Astrocyte (in vitro differentiated cells and primary cell): ENCODE results near the gene NIT2. TPM values are rescaled to one million over a fixed set of nuclear protein-coding genes. Genes with fewer than 3 reads are reported as not detected.

ENCODE experiments used
- DNase-seq: peaks from one replicate; pipeline ENCODE4 v3.0.0-alpha.2; 2010; ENCODE audit warnings: low read depth
- FAIRE-seq: peaks from 2 replicates; lab custom pipeline; 2011; peaks lifted over from hg19 to GRCh38; lab: Jason Lieb, UNC
- H2AFZ ChIP-seq: 2 replicates; pipeline ENCODE4 v1.6.0; 2012; ENCODE audit warnings: low read depth, low read length, inconsistent platforms
- H3K27ac ChIP-seq: 2 replicates; pipeline ENCODE4 v1.5.1; 2011; ENCODE audit warnings: low read depth, low read length, inconsistent platforms
- H3K27me3 ChIP-seq: 2 replicates; pipeline ENCODE4 v1.6.0; 2011; ENCODE audit warnings: low read length, inconsistent platforms; ENCODE audit not compliant: insufficient read depth
- H3K36me3 ChIP-seq: 2 replicates; pipeline ENCODE4 v1.5.1; 2011; ENCODE audit warnings: low read length, inconsistent platforms; ENCODE audit not compliant: insufficient read depth
- H3K4me1 ChIP-seq: 2 replicates; pipeline ENCODE4 v1.5.1; 2011; ENCODE audit warnings: low read length, inconsistent platforms; ENCODE audit not compliant: insufficient read depth
- H3K4me2 ChIP-seq: 2 replicates; pipeline ENCODE4 v1.6.0; 2012; ENCODE audit warnings: low read length, inconsistent platforms
- H3K4me3 ChIP-seq: 2 replicates; pipeline ENCODE4 v1.5.1; 2011; ENCODE audit warnings: low read depth, mild to moderate bottlenecking, low read length, inconsistent platforms; ENCODE audit not compliant: insufficient read depth
- H3K79me2 ChIP-seq: 2 replicates; pipeline ENCODE4 v1.6.0; 2012; ENCODE audit warnings: mild to moderate bottlenecking, low read length, inconsistent platforms; ENCODE audit not compliant: insufficient read depth
- H3K9ac ChIP-seq: 2 replicates; pipeline ENCODE4 v1.6.0; 2012; ENCODE audit warnings: mild to moderate bottlenecking, low read length, inconsistent platforms
- H3K9me3 ChIP-seq: 2 replicates; pipeline ENCODE4 v1.5.1; 2012; ENCODE audit warnings: low read depth, mild to moderate bottlenecking, low read length, inconsistent platforms; ENCODE audit not compliant: insufficient read depth
- H4K20me1 ChIP-seq: 2 replicates; pipeline ENCODE4 v1.6.0; 2012; ENCODE audit warnings: low read length, inconsistent platforms; ENCODE audit not compliant: insufficient read depth
- H3K27ac Mint-ChIP-seq: one replicate; pipeline ENCODE4 v1.8.0; 2021; ENCODE audit warnings: mild to moderate bottlenecking, mixed read lengths; ENCODE audit not compliant: unreplicated experiment
- H3K27me3 Mint-ChIP-seq: one replicate; pipeline ENCODE4 v1.8.0; 2021; ENCODE audit warnings: low read depth, mixed read lengths; ENCODE audit not compliant: unreplicated experiment
- H3K36me3 Mint-ChIP-seq: one replicate; pipeline ENCODE4 v1.8.0; 2021; ENCODE audit warnings: low read depth, mixed read lengths; ENCODE audit not compliant: unreplicated experiment
- H3K4me1 Mint-ChIP-seq: one replicate; pipeline ENCODE4 v1.8.0; 2021; ENCODE audit warnings: low read depth, mixed read lengths; ENCODE audit not compliant: unreplicated experiment
- H3K4me3 Mint-ChIP-seq: one replicate; pipeline ENCODE4 v1.8.0; 2021; ENCODE audit warnings: mild to moderate bottlenecking, moderate library complexity, mixed read lengths; ENCODE audit not compliant: unreplicated experiment
- H3K9me3 Mint-ChIP-seq: one replicate; pipeline ENCODE4 v1.8.0; 2021; ENCODE audit warnings: mild to moderate bottlenecking, mixed read lengths; ENCODE audit not compliant: unreplicated experiment
- EZH2 ChIP-seq: IDR thresholded peaks from 2 replicates; pipeline ENCODE4 v1.6.1; 2012; ENCODE audit warnings: mild to moderate bottlenecking, low read length, inconsistent platforms; ENCODE audit not compliant: insufficient read depth
- total RNA-seq: library from RNA; stranded (reverse); gene quantifications from 2 replicates; pipeline ENCODE4 v1.2.1, GENCODE V29; 2021
- TF ChIP-seq, protein P1 (sequence below): IDR thresholded peaks from 2 replicates; pipeline ENCODE4 v1.5.1; 2011; ENCODE audit warnings: low read depth, mild to moderate bottlenecking, inconsistent platforms, low read length, moderate library complexity; ENCODE audit not compliant: insufficient read depth

Gene NIT2
- total RNA-seq, 1 donor from 2014 or later, result 47.7 TPM

DNA sequence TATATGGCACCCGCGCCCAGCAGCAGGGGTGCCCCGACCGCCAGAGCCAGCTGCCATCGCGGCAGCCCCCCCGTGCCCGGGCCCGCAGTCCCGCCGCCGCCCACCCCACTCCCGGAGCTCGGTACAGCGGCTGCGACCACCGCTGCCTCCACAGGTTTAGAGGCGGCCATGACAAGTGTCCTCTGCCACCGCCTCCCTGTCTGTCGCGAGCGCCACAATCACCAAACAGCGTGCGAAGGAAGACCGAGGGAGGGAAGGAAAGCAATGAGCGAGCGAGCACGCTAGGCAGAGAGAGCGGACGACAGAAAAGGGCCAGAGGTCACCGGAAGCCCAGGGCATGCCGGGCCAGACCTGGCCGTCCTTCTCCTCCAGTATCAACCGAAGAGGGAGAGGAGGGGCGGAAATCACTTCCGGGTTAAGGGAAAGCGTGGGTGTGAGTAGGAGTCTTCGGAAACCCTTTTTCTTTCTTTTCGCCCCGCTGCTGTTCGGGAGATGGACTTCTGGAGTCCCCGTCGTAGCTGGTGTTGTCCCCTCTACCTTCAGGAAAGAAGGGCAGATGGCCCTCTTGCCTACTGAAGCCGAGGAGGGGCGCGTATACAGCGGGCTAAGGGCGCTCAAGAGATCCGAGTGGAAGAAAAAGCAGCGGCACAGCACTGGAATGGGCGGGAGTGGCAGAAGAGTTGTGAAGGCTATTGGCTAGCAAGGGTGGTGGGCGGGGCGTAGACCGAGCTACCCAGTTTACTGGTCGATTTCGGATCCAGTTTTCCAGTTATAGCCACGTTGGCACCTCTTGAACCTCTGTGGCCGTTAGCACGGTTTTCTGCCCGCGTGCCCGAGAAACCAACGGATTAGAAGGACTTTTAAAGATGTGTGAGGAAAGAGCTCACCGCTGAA, 66.5 kb downstream of the NIT2 start, which contains the start of the genes LNP1 and TOMM70:
TSS of gene LNP1 (plus strand) at position 760 of the 894 bp plus-strand sequence. CDS start 28,191 bp downstream, outside the sequence.
TSS of gene TOMM70 (minus strand) at position 310 of the 894 bp plus-strand sequence. CDS start at position 170, 140 bp downstream.
- Mint-ChIP-seq H3K27ac (peak within 1 kb of the TSS; percentile 99), H3K36me3 (no peaks in the 10 kb centered on the region), H3K9me3 (no peaks in the 10 kb centered on the region), H3K4me3 (peak within 1 kb of the TSS; percentile 92), H3K4me1 (peaks cover 12% of the 10 kb centered on the region), H3K27me3 (no peaks in the 10 kb centered on the region)
- FAIRE-seq (no peak), DNase-seq (peak; percentile 93)
- Histone ChIP-seq H3K9ac (peak within 1 kb of the TSS; percentile 94), H3K36me3 (no peaks in the 10 kb centered on the region), H3K4me2 (peak within 1 kb of the TSS; percentile 96), H3K27me3 (no peaks in the 10 kb centered on the region), H3K4me1 (peaks cover 11% of the 10 kb centered on the region), H3K9me3 (no peaks in the 10 kb centered on the region), H3K79me2 (peaks cover 65% of the 10 kb centered on the region), H2AFZ (peak within 1 kb of the TSS; percentile 86), H3K27ac (peak within 1 kb of the TSS; percentile 95), H3K4me3 (peak within 1 kb of the TSS; percentile 82), H4K20me1 (peaks cover 37% of the 10 kb centered on the region)
- TF ChIP-seq, protein P1, sequence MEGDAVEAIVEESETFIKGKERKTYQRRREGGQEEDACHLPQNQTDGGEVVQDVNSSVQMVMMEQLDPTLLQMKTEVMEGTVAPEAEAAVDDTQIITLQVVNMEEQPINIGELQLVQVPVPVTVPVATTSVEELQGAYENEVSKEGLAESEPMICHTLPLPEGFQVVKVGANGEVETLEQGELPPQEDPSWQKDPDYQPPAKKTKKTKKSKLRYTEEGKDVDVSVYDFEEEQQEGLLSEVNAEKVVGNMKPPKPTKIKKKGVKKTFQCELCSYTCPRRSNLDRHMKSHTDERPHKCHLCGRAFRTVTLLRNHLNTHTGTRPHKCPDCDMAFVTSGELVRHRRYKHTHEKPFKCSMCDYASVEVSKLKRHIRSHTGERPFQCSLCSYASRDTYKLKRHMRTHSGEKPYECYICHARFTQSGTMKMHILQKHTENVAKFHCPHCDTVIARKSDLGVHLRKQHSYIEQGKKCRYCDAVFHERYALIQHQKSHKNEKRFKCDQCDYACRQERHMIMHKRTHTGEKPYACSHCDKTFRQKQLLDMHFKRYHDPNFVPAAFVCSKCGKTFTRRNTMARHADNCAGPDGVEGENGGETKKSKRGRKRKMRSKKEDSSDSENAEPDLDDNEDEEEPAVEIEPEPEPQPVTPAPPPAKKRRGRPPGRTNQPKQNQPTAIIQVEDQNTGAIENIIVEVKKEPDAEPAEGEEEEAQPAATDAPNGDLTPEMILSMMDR, result no peak
- no peak for TF ChIP-seq EZH2

DNA sequence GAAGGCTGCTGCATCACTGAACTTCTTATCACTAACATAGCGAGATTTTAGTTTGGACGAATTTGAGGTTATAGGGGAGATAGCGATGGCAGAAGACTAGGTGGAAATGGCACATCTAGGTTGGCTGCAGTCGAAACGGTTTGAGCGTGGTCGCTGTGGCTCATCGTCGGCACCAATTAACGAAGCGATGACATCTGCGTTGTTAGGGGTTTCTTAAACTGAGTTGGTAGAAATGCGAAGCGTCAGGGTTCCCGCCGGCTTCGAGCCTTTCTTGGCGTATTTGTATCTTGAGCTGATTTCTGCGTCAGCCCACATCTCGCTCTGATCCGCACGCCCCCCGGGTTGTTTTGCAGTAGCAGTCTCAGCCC, 67.1 kb downstream of the NIT2 start:
- Histone ChIP-seq H3K4me1 (peaks cover 11% of the 10 kb centered on the region), H3K4me3 (peak overlapping the region; percentile 82), H3K36me3 (no peaks in the 10 kb centered on the region), H3K9ac (peak overlapping the region; percentile 94), H3K79me2 (peaks cover 58% of the 10 kb centered on the region), H3K27ac (peak overlapping the region; percentile 95), H3K27me3 (no peaks in the 10 kb centered on the region), H2AFZ (peak overlapping the region; percentile 86), H4K20me1 (peaks cover 31% of the 10 kb centered on the region), H3K4me2 (peak overlapping the region; percentile 96), H3K9me3 (no peaks in the 10 kb centered on the region)
- FAIRE-seq, result no peak
- peak overlapping the region; percentile 92 for H3K4me3 Mint-ChIP-seq
- H3K27ac Mint-ChIP-seq, result peak overlapping the region; percentile 99
- H3K36me3 Mint-ChIP-seq, result no peaks in the 10 kb centered on the region
- no peaks in the 10 kb centered on the region for H3K27me3 Mint-ChIP-seq
- peaks cover 12% of the 10 kb centered on the region for H3K4me1 Mint-ChIP-seq
- peak; percentile 55 for DNase-seq
- TF ChIP-seq, protein P1, result no peak
- no peak for TF ChIP-seq EZH2
- no peaks in the 10 kb centered on the region for H3K9me3 Mint-ChIP-seq
